Stimulated activated CD8-positive, alpha-beta memory T cell treated with anti-CD3 and anti-CD28 coated beads, Interleukin-15, amount 100 ng/mL, for 4 hours (primary cell): ENCODE data around the gene URM1.

Experiments used
- DNase-seq, 2 donors: peaks; one replicate each; pipeline ENCODE4 v3.0.0-alpha.2; 2020; ENCODE audit warnings: low read depth in 2 of 2

The URM1 gene

GRCh38 chr9:128429513-128430086 is 58.4 kb downstream of the URM1 start:
- DNase-seq, result no peak

DNA sequence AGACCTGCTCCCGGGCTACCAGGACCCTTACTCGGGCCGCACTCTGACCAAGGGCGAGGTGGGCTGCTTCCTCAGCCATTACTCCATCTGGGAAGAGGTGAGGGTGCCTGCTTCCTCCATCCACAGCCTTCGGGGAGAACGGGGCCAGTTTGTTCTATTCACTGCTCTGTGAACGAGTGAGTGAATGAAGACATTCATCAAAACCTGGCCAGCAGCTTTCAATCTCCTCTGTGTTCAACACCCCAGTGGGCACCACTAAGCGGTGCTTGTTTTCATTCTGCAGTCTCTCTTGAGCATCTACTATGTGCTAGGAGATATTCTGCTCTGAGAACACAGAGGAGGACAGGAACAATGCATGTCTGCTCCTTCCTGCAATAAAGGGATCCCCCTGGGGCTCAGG is 60.0 kb downstream of the URM1 start:
- no peak for DNase-seq

DNA sequence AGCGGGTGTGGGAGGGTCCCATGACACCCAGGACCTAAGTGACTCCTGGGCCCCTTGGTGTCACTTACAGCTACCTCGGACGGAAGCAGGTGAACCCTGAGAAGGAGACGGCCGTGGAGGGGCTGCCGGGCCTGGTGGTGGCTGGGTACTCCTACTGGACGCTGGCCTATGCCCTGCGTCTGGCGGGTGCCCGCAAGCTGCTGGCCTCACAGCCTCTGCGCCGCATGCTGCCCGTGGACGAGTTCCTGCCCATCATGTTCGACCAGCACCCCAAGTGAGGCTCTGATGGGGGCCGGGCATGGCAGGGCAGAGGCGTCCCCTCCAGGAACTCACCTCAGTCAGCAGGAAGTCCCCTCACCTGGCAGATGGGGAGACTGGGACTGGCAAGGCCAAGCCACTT is 63.2 kb downstream of the URM1 start:
- DNase-seq, result no peak

GRCh38 chr9:128435611-128436010 is 64.4 kb downstream of the URM1 start:
- DNase-seq, result no peak

- DNase-seq, result peak; percentile 50 to 59
These were observed 67.4 kb downstream of the URM1 start for GRCh38 chr9:128438343-128439109.

GRCh38 chr9:128439273-128439672 is 68.1 kb downstream of the URM1 start:
- DNase-seq, result no peak
